Measurements from ENCODE around the gene VAV1.

Gene VAV1

GRCh38 chr19:6733338-6734095, 39.0 kb upstream of the VAV1 start:
- TF ChIP-seq SPI1 (IDR thresholded peaks at IDR 0.05; ENCODE audit: borderline replicate concordance, low read depth) (no peak), POLR2AphosphoS5 (IDR thresholded peaks at IDR 0.05; ENCODE audit: low read depth) (no peak)
- Histone ChIP-seq H3K27ac (replicated peaks) (no peak overlapping the region), H3K4me3 (replicated peaks; ENCODE audit: insufficient read depth, low read length) (no peak overlapping the region), H3K27me3 (ENCODE audit: insufficient read depth, poor library complexity, severe bottlenecking) (no peaks in the 10 kb centered on the region)
- DNase-seq (ENCODE audit: low read depth in 1 of 2, low spot score in 1 of 2), result no peak

- H3K27ac ChIP-seq (replicated peaks), result no peak overlapping the region
- no peak for DNase-seq (ENCODE audit: low read depth in 1 of 2, low spot score in 1 of 2)
- H3K4me3 ChIP-seq (replicated peaks; ENCODE audit: insufficient read depth, low read length), result no peak overlapping the region
- TF ChIP-seq SPI1 (IDR thresholded peaks at IDR 0.05; ENCODE audit: borderline replicate concordance, low read depth) (no peak), CTCF (IDR thresholded peaks at IDR 0.05; ENCODE audit: insufficient read depth, low read length) (no peak), REST (IDR thresholded peaks at IDR 0.05; ENCODE audit: insufficient replicate concordance, low read depth) (no peak), GABPA (IDR thresholded peaks at IDR 0.05; ENCODE audit: low read depth) (no peak), POLR2AphosphoS5 (IDR thresholded peaks at IDR 0.05; ENCODE audit: low read depth) (no peak)
- H3K27me3 ChIP-seq (ENCODE audit: insufficient read depth, poor library complexity, severe bottlenecking), result no peaks in the 10 kb centered on the region
Measured at GRCh38 chr19:6734096-6734696, 38.3 kb upstream of the VAV1 start.

- Histone ChIP-seq H3K4me3 (replicated peaks; ENCODE audit: insufficient read depth, low read length) (no peak overlapping the region), H3K27me3 (ENCODE audit: insufficient read depth, poor library complexity, severe bottlenecking) (no peaks in the 10 kb centered on the region), H3K27ac (replicated peaks) (no peak overlapping the region)
- no peak for DNase-seq (ENCODE audit: low read depth in 1 of 2, low spot score in 1 of 2)
- TF ChIP-seq GABPA (IDR thresholded peaks at IDR 0.05; ENCODE audit: low read depth) (no peak), POLR2AphosphoS5 (IDR thresholded peaks at IDR 0.05; ENCODE audit: low read depth) (no peak), REST (IDR thresholded peaks at IDR 0.05; ENCODE audit: insufficient replicate concordance, low read depth) (no peak), CTCF (IDR thresholded peaks at IDR 0.05; ENCODE audit: insufficient read depth, low read length) (no peak), SPI1 (IDR thresholded peaks at IDR 0.05; ENCODE audit: borderline replicate concordance, low read depth) (no peak)
Measured at GRCh38 chr19:6735181-6735911, 37.2 kb upstream of the VAV1 start.

Data from HL-60 (cell line).